Stimulated activated CD8-positive, alpha-beta memory T cell treated with anti-CD3 and anti-CD28 coated beads, Interleukin-4, amount 100 ng/mL, for 24 hours (primary cell): ENCODE data around the gene TMEM201.

Experiments
- DNase-seq: peaks from one replicate; pipeline ENCODE4 v3.0.0-alpha.2; 2020; ENCODE audit warnings: low read depth

TMEM201 gene

GRCh38 chr1:9654051-9654833, 65.5 kb downstream of the TMEM201 start:
- DNase-seq, result no peak

- no peak for DNase-seq
Measured at GRCh38 chr1:9654834-9655723, 66.4 kb downstream of the TMEM201 start.

GRCh38 chr1:9655836-9656235, 67.1 kb downstream of the TMEM201 start:
- no peak for DNase-seq

- no peak for DNase-seq
Measured at GRCh38 chr1:9657521-9658032, 68.9 kb downstream of the TMEM201 start.

GRCh38 chr1:9658199-9658598, 69.5 kb downstream of the TMEM201 start:
- no peak for DNase-seq

- DNase-seq, result no peak
Measured at GRCh38 chr1:9659328-9659727, 70.6 kb downstream of the TMEM201 start.

- DNase-seq, result no peak
Measured at GRCh38 chr1:9663257-9663656, 74.5 kb downstream of the TMEM201 start.
